Endothelial cell of umbilical vein (primary cell): ENCODE results near the gene TMPRSS4. TPM values are rescaled to one million over a fixed set of nuclear protein-coding genes. Genes with fewer than 3 reads are reported as not detected.

Experiments used
- BruUV-seq: library from RNA; stranded (reverse); fragments of 400-500 nt; replicated peaks from 2 replicates; lab custom pipeline; 2021; lab: Mats Ljungman, UMichigan
- CTCF ChIA-PET: fragments of 300-600, 350-600 bp; sonication (Branson Sonifier 250); formaldehyde crosslinking; loops from one replicate; lab custom pipeline; 2021; ENCODE audit warnings: antibody characterized with exemption, inconsistent platforms; lab: Charles Lee
- POLR2A ChIA-PET: fragments of 300-600, 350-600 bp; sonication (Branson Sonifier 250); formaldehyde crosslinking; loops from one replicate; lab custom pipeline; 2021; ENCODE audit warnings: antibody characterized with exemption, inconsistent platforms; lab: Charles Lee
- DNase-seq: peaks from one replicate; pipeline ENCODE4 v3.0.0-alpha.2; 2011; ENCODE audit warnings: low read depth, low spot score
- FAIRE-seq: peaks from 2 replicates; lab custom pipeline; 2011; peaks lifted over from hg19 to GRCh38; lab: Jason Lieb, UNC
- H2AFZ ChIP-seq: 2 replicates; pipeline ENCODE4 v1.6.0; 2012; ENCODE audit warnings: low read depth, low read length, control low read depth, inconsistent platforms
- H3K27ac ChIP-seq: 2 replicates; pipeline ENCODE4 v1.5.1; 2011; ENCODE audit warnings: low read depth, mild to moderate bottlenecking, control low read depth, low read length, moderate library complexity; ENCODE audit not compliant: insufficient read depth
- H3K27me3 ChIP-seq, 2 experiments: 2 replicates each; pipeline versions ENCODE4 v1.6.0 to v1.6.1; 2011; ENCODE audit warnings: low read length in 2 of 2, mixed read lengths in 1 of 2; ENCODE audit not compliant: control insufficient read depth in 2 of 2, insufficient read depth in 2 of 2
- H3K36me3 ChIP-seq, 2 experiments: 2 replicates in 1 of 2; 3 replicates in 1 of 2; pipeline ENCODE4 v1.5.1; 2011; ENCODE audit warnings: low read length in 2 of 2, mild to moderate bottlenecking in 1 of 2, moderate library complexity in 1 of 2; ENCODE audit not compliant: control insufficient read depth in 2 of 2, insufficient read depth in 2 of 2; ENCODE audit errors: extremely low read depth in 1 of 2
- H3K4me1 ChIP-seq: 3 replicates; pipeline ENCODE4 v1.5.1; 2011; ENCODE audit warnings: mild to moderate bottlenecking, low read length; ENCODE audit not compliant: control insufficient read depth, insufficient read depth; ENCODE audit errors: extremely low read depth
- H3K4me2 ChIP-seq: 2 replicates; pipeline ENCODE4 v1.6.1; 2011; ENCODE audit warnings: low read length, control low read depth, mixed read lengths; ENCODE audit not compliant: insufficient read depth
- H3K4me3 ChIP-seq, 3 experiments: fragments of 200-600 bp in 1 of 3; sonication (generic), shearing (Covaris generic) in 1 of 3; replicated peaks in 1 of 3; 2 replicates each; pipeline ENCODE4 v1.5.1; 2011 to 2016; ENCODE audit warnings: control low read depth in 3 of 3, low read length in 3 of 3, mild to moderate bottlenecking in 2 of 3, inconsistent platforms in 1 of 3, low read depth in 1 of 3, moderate library complexity in 1 of 3; ENCODE audit not compliant: insufficient read depth in 1 of 3
- H3K79me2 ChIP-seq: 2 replicates; pipeline ENCODE4 v1.6.0; 2012; ENCODE audit warnings: low read length, inconsistent platforms; ENCODE audit not compliant: control insufficient read depth, insufficient read depth
- H3K9ac ChIP-seq: replicated peaks from 2 replicates; pipeline ENCODE3; 2011; ENCODE audit warnings: low read length, control low read depth; ENCODE audit not compliant: insufficient read depth; ENCODE audit errors: extremely low read depth
- H3K9me1 ChIP-seq: replicated peaks from 3 replicates; pipeline ENCODE4 v1.6.0; 2011; ENCODE audit warnings: mild to moderate bottlenecking, low read length; ENCODE audit not compliant: control insufficient read depth, insufficient read depth; ENCODE audit errors: extremely low read depth
- H3K9me3 ChIP-seq: replicated peaks from 2 replicates; pipeline ENCODE4 v1.5.1; 2012; ENCODE audit warnings: low read length, inconsistent platforms; ENCODE audit not compliant: control insufficient read depth, insufficient read depth
- H4K20me1 ChIP-seq: replicated peaks from 2 replicates; pipeline ENCODE3; 2011; ENCODE audit warnings: mild to moderate bottlenecking, low read length; ENCODE audit not compliant: control insufficient read depth, insufficient read depth; ENCODE audit errors: extremely low read depth
- CTCF ChIP-seq, 2 donors: IDR thresholded peaks; 1 replicate in 1 of 2; 2 replicates in 1 of 2; pipeline ENCODE4 v1.5.1; 2011; ENCODE audit warnings: low read length in 2 of 2, mild to moderate bottlenecking in 2 of 2, moderate library complexity in 2 of 2, control low read depth in 1 of 2, inconsistent platforms in 1 of 2, low read depth in 1 of 2; ENCODE audit not compliant: insufficient read depth in 1 of 2; ENCODE audit errors: extremely low read depth in 1 of 2
- EZH2 ChIP-seq: IDR thresholded peaks from 2 replicates; pipeline ENCODE4 v1.6.1; 2012; ENCODE audit warnings: borderline replicate concordance, low read depth, mild to moderate bottlenecking, moderate library complexity, low read length, inconsistent platforms; ENCODE audit not compliant: severe bottlenecking
- FOS ChIP-seq: IDR thresholded peaks from 2 replicates; pipeline ENCODE4 v1.6.1; 2011; ENCODE audit warnings: mild to moderate bottlenecking, low read length, moderate library complexity, borderline replicate concordance; ENCODE audit not compliant: insufficient read depth
- GATA2 ChIP-seq: IDR thresholded peaks from 2 replicates; pipeline ENCODE4 v1.7.0; 2011; ENCODE audit warnings: low read depth, mild to moderate bottlenecking, moderate library complexity, mixed read lengths, low read length; ENCODE audit not compliant: insufficient read length, insufficient read depth
- JUN ChIP-seq: IDR thresholded peaks from 2 replicates; pipeline ENCODE4 v1.6.1; 2011; ENCODE audit warnings: borderline replicate concordance, low read depth; ENCODE audit not compliant: insufficient read length, insufficient read depth
- MYC ChIP-seq: IDR thresholded peaks from one replicate; pipeline ENCODE4 v1.6.1; 2011; ENCODE audit warnings: mild to moderate bottlenecking, low read depth, low read length
- POLR2A ChIP-seq: IDR thresholded peaks from 2 replicates; pipeline ENCODE4 v1.6.1; 2012; ENCODE audit warnings: low read depth, mild to moderate bottlenecking, control low read depth, low read length
- POLR2AphosphoS5 ChIP-seq: IDR thresholded peaks from 2 replicates; pipeline ENCODE4 v1.6.1; 2012; ENCODE audit warnings: low read depth, mild to moderate bottlenecking, control low read depth, low read length, moderate library complexity; ENCODE audit not compliant: insufficient read depth
- dilution Hi-C: fragments of 300-500 bp; cut with MboI; formaldehyde crosslinking; loops from one replicate; pipeline ENCODE4 v1.15.0; 2019; ENCODE audit warnings: low sequenced_read_pairs; ENCODE audit not compliant: extremely low pct_ligation_motif_present
- intact Hi-C: fragments of 100-400 bp; cut with micrococcal nuclease; formaldehyde crosslinking; loops from one replicate; pipeline ENCODE4 v1.10.0; 2022
- polyA plus RNA-seq, 4 experiments: library from polyadenylated mRNA; depleted of rRNA in 3 of 4; stranded (reverse) in 3 of 4; unstranded in 1 of 4; fragments of >200 nt; gene quantifications; 2 replicates each; pipeline versions ENCODE4 v1.2.1 to v1.2.3, GENCODE V29; 2011 to 2012; ENCODE audit warnings: missing spikeins in 1 of 4
- total RNA-seq: library from RNA; stranded (reverse); gene quantifications from 2 replicates; pipeline ENCODE4 v1.2.3, GENCODE V29; 2021
- TF ChIP-seq, protein P1 (sequence below): IDR thresholded peaks from 2 replicates; pipeline ENCODE4 v1.6.1; 2011; ENCODE audit not compliant: insufficient read depth, insufficient read length

Gene TMPRSS4
- total and polyA plus RNA-seq, 2 donors (not counting 3 experiments of a cell fraction or from before 2014, with no cell fraction given): not detected

GRCh38 chr11:118087931-118088330 is 11.1 kb downstream of the TMPRSS4 start:
- dilution Hi-C loops: no loop called here
- Histone ChIP-seq H2AFZ (no peak overlapping the region), H4K20me1 (no peaks in the 10 kb centered on the region), H3K9ac (no peak overlapping the region), H3K27me3 (no peaks in the 10 kb centered on the region), H3K79me2 (no peaks in the 10 kb centered on the region), H3K4me2 (no peak overlapping the region), H3K4me3 (no peak overlapping the region), H3K27ac (no peak overlapping the region), H3K4me1 (peaks cover 8% of the 10 kb centered on the region), H3K9me3 (no peaks in the 10 kb centered on the region), H3K9me1 (no peaks in the 10 kb centered on the region), H3K36me3 (no peaks in the 10 kb centered on the region)
- ChIA-PET POLR2A (no interaction called here), CTCF (interaction anchor here (1.4 kb wide), 1 partner anchor 34 kb away, joined by 3 read pairs; no protein-coding TSS in a partner anchor)
- FAIRE-seq: no peak
- DNase-seq: no peak
- no TSS peak for BruUV-seq
- TF ChIP-seq CTCF (IDR thresholded peaks at IDR 0.05; ENCODE audit: extremely low read depth in 1 of 2, insufficient read depth in 1 of 2, low read depth in 1 of 2, low read length in 2 of 2): no peak
- intact Hi-C loops: no loop called here

DNA sequence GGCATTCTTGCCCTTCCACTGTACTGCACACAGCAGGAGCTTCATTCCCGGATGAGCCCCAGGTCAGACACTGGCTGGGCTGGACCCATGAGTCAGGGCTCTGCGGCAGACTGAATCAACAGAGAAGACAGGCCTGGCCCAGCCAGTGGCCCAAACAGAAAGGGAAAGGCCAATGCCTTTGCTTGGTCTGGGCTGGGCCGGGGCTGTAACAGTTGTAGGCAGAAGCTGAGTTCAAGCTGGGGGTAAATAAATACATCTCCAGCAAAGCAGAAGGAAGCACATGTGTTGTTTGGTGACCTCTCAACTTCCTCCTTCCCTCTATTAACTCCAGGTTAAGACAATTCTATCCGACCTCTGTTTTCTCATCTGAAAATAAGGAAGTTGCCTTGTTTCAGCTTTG is 11.7 kb downstream of the TMPRSS4 start:
- no peak overlapping the region for H3K4me3 ChIP-seq
- no peaks in the 10 kb centered on the region for H3K9me3 ChIP-seq
- H3K4me1 ChIP-seq: peaks cover 8% of the 10 kb centered on the region
- dilution Hi-C loops (no loop called here), intact Hi-C loops (no loop called here)
- CTCF ChIA-PET: interaction anchor here (0.9 to 1.0 kb wide), 2 partner anchors 12 to 35 kb away, joined by 3 to 4 read pairs; partner anchors contain the start of gene TMPRSS4
- no peaks in the 10 kb centered on the region for H3K36me3 ChIP-seq
- no peaks in the 10 kb centered on the region for H4K20me1 ChIP-seq
- H2AFZ ChIP-seq: no peak overlapping the region
- no peaks in the 10 kb centered on the region for H3K27me3 ChIP-seq
- BruUV-seq: no TSS peak
- H3K27ac ChIP-seq: no peak overlapping the region
- TF ChIP-seq CTCF (IDR thresholded peaks at IDR 0.05; ENCODE audit: extremely low read depth in 1 of 2, insufficient read depth in 1 of 2, low read depth in 1 of 2, low read length in 2 of 2): no peak
- TF ChIP-seq FOS: peak; percentile 8
- TF ChIP-seq EZH2: no peak
- TF ChIP-seq POLR2A: no peak
- TF ChIP-seq MYC: no peak
- peak; percentile 45 for TF ChIP-seq POLR2AphosphoS5
- TF ChIP-seq, protein P1, sequence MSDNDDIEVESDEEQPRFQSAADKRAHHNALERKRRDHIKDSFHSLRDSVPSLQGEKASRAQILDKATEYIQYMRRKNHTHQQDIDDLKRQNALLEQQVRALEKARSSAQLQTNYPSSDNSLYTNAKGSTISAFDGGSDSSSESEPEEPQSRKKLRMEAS: no peak
- TF ChIP-seq JUN: no peak
- no peak for TF ChIP-seq GATA2
- H3K9ac ChIP-seq: no peak overlapping the region
- peak; percentile 83 for FAIRE-seq
- DNase-seq: peak; percentile 75
- H3K4me2 ChIP-seq: no peak overlapping the region
- no peaks in the 10 kb centered on the region for H3K9me1 ChIP-seq
- no peaks in the 10 kb centered on the region for H3K79me2 ChIP-seq
- POLR2A ChIA-PET: no interaction called here
